GM18520 (cell line): ENCODE data around the gene LRRN4CL.
"Not testable (repeated sequence)": the region's sequence is repeated elsewhere in the genome, so short reads cannot be mapped to it uniquely, and the experiment has no call there.

ENCODE experiments used
- ATAC-seq: cut with Tn5 transposase; IDR thresholded peaks from one replicate; pipeline ENCODE4 v1.9.1; 2021; ENCODE audit not compliant: unreplicated experiment

Gene LRRN4CL

GRCh38 chr11:62689421-62690183 is at the start of gene LRRN4CL:
Gene LRRN4CL (minus strand): TSS chr11:62689530. CDS start chr11:62688508, 1,022 bp downstream.
- ATAC-seq = no peak

- ATAC-seq = no peak
Measured at GRCh38 chr11:62737196-62737595, 47.9 kb upstream of the LRRN4CL start.

- no peak for ATAC-seq
Measured at GRCh38 chr11:62732830-62733229, 43.5 kb upstream of the LRRN4CL start.

GRCh38 chr11:62730076-62730475 is 40.7 kb upstream of the LRRN4CL start:
- ATAC-seq = not testable (repeated sequence)

- ATAC-seq = no peak
Measured at GRCh38 chr11:62728171-62728988, 39.0 kb upstream of the LRRN4CL start, which contains the start of gene TTC9C. Gene TTC9C (plus strand): TSS chr11:62728486. CDS start chr11:62728849, 363 bp downstream.

GRCh38 chr11:62727872-62728170 is 38.5 kb upstream of the LRRN4CL start:
- ATAC-seq = peak; percentile 33

GRCh38 chr11:62727165-62727871 is 38.0 kb upstream of the LRRN4CL start, which contains the start of gene HNRNPUL2:
Gene HNRNPUL2 (minus strand): TSS chr11:62727457. CDS start chr11:62727156, 301 bp downstream.
- ATAC-seq = peak; percentile 67

GRCh38 chr11:62726915-62727164 is 37.5 kb upstream of the LRRN4CL start:
- ATAC-seq = peak; percentile 1

- ATAC-seq = no peak
Measured at GRCh38 chr11:62726156-62726914, 37.0 kb upstream of the LRRN4CL start.

- no peak for ATAC-seq
Measured at GRCh38 chr11:62725646-62726045, 36.3 kb upstream of the LRRN4CL start.

GRCh38 chr11:62724171-62724570 is 34.8 kb upstream of the LRRN4CL start:
- no peak for ATAC-seq

GRCh38 chr11:62721994-62722393 is 32.7 kb upstream of the LRRN4CL start:
- ATAC-seq = no peak

- ATAC-seq = no peak
Measured at GRCh38 chr11:62719302-62719978, 30.1 kb upstream of the LRRN4CL start.

GRCh38 chr11:62716816-62717215 is 27.5 kb upstream of the LRRN4CL start:
- no peak for ATAC-seq

GRCh38 chr11:62716206-62716605 is 26.9 kb upstream of the LRRN4CL start:
- no peak for ATAC-seq

GRCh38 chr11:62715150-62716130 is 26.1 kb upstream of the LRRN4CL start:
- ATAC-seq = no peak

- ATAC-seq = no peak
Measured at GRCh38 chr11:62713343-62713742, 24.0 kb upstream of the LRRN4CL start.

- ATAC-seq = no peak
Measured at GRCh38 chr11:62712861-62713260, 23.5 kb upstream of the LRRN4CL start.

GRCh38 chr11:62712276-62712812 is 23.0 kb upstream of the LRRN4CL start:
- no peak for ATAC-seq
